Fibroblast of skin of scalp (primary cell): ENCODE data around the gene RPL32.
A peak's percentile ranks its signal among the peaks of the same experiment; 100 is the strongest.
"Not testable (repeated sequence)": the region's sequence is repeated elsewhere in the genome, so short reads cannot be mapped to it uniquely, and the experiment has no call there.

ENCODE experiments used
- DNase-seq: peaks from one replicate; pipeline ENCODE4 v3.0.0-alpha.2; 2013

RPL32 gene

DNA sequence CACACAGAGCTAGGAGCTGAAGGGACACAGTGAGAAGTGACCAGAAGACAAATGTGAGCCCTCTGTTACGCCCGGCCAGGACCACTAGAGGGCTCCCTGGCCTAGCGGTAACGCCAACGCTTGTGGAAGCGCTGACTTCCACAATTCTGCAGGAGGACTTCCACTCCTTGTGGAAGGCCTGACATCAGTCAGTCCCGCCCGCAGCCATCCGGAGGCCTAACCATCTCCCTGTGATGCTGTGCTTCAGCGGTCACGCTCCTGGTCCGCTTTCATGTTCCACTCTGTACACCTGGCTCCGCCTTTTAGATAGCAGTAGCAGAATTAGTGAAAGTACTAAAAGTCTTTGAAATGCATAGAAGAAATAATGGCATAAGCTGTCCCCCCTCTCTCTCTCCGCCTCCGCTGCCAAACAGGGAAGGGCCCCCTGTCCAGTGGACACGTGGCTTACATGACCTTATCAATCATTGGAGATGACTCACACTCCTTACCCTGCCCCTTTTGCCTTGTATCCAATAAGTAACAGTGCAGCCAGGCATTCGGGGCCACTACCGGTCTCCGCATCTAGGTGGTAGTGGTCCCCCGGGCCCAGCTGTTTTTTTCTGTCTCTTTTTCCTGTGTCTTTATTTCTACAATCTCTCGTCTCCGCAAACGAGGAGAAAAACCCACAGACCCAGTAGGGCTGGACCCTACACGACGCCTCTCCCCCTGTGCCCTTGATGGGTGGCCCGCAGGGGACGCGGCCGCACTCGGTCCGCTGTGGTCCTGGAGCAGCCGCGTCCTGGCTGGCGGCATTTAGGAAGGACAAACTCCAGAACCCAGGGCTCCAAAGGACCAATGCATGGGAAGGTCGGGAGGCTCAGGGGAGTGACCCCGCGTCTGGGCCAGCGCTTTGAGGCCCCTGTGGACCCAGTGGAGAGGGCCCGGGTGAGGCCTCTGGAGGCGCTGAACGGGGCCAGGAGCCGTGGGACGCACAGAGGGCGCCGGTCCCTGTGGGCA is 27.0 kb upstream of the RPL32 start:
- DNase-seq, result peak; percentile 85

DNA sequence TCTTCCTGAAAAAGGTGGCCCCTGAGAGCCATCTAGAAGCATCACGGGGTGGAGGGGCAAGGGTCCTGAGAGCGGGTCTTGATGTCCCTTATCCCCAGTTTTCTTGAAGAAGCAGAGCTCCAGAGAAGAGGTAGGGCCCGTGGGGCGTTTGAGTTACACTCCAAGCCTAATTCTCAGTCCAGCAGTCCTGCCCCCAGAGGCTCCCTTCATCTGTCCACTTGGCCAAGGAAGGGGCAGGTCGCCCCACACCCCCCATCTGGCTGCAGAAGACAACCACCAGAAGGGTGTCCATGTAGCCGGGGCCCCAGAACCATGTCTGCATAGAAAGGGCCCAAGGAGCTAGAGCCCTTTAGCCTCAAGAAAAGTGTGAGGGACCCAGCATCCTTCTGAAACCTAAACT is 25.5 kb upstream of the RPL32 start:
- no peak for DNase-seq

DNA sequence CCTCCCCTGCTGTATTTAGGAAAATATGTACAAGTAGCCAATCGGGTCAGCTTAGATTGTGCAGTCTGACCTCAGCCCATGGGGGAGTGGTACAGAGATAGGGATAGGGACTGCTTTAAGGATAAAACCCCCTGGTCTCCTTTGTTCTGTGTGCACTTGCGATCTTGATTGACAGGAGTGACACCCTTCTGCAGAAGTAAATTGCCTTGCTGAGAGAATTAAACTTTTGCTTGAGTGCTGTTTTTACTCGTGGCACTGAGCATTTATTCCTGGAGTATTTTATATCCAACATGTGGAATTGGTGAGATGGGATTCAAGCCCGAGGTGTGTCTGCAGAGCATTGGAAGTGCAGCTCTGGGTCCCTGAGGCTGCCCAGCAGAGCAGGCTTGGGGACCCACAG is 23.9 kb upstream of the RPL32 start:
- no peak for DNase-seq

DNA sequence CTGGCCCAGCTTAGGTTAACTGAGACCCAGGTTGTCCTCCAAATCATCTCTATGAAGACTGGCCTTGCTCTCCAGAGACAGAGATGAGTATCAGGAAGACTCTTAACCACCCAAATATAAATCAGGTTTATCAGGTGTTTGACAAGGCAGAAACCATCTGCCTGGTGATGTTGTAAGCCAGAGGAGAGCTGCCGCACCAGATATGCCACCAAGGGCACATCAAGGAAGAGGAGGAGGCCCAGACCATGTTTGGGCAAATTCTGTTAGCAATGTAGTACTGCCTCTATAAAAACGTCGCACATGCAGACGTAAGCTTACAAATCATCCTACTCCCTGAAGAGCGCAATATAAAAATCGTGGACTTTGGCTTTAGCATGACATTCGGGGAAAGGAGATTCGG is 21.0 kb upstream of the RPL32 start:
- DNase-seq, result no peak

DNA sequence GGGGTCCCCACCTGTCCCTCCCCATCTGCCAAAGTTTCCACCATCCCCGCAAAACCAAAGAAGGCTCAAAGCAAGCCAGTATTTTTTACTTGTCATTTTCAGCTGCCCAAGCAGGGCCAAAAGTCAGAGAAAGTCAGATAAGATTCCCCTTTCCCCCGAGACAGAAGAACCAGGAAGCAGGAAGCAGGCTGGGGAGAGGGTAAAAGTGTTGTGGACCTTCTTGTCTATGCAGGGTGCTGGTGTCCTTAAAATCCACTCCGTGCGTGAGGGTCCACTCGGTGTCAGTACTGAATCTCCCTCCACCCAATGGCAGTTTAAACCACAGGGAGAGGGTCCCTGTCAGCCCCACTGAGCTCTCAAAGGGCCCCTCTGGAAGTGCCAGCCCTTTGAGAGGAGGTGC is 20.2 kb upstream of the RPL32 start:
- DNase-seq, result no peak

DNA sequence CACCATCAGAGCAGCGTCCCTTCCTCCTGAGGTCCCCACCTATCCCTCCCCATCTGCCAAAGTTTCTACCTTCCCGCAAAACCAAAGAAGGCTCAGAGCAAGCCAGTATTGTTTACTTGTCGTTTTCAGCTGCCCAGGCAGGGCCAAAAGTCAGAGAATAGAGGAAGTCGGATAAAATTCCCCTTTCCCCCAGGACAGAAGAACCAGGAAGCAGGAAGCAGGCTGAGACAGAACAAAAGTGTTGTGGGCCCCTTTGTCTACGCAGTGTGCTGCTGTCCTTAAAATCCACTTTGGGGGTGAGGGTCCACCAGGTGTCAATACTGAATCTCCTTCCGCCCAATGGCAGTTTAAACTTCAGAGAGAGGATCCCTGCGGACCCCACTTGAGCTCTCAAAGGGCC is 18.5 kb upstream of the RPL32 start:
- no peak for DNase-seq

DNA sequence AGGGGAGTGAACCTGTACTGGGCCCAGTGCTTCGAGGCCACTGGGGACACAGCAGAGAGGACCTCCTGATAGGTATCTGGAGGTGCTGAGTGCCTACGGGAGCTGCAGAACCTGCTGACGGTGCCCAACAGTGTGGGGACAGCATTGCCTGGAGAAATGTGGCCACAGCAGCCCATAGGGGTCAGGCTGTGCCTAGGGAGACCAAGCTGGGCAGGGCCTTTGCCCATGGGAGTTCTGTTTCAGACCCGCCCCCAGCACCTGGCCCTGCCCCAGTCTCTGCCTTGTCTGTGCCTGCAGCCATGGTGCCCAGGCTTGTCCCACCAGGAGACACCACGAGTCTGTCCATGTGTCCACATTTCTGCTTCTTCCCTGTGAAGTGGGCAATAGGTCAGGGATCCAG is 15.3 kb upstream of the RPL32 start:
- no peak for DNase-seq

DNA sequence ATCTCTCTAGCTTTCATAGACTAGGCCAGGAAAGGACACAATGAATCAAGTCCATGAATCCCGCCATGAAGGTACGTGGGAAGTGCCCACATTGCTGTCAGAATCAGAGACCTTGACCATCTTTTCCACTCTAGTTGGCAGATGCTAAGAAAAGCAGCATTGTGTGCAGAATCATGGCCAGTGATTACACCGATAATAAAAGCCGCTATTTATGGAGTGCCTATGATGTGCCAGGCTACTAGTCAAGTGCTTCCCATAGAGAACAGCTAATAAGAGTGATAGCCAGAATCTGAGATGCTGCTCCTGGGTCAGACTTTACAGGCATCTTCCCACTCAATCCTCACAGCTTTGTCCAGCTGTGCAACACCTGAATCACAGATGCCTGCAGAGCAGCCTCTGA is 13.2 kb upstream of the RPL32 start:
- no peak for DNase-seq

DNA sequence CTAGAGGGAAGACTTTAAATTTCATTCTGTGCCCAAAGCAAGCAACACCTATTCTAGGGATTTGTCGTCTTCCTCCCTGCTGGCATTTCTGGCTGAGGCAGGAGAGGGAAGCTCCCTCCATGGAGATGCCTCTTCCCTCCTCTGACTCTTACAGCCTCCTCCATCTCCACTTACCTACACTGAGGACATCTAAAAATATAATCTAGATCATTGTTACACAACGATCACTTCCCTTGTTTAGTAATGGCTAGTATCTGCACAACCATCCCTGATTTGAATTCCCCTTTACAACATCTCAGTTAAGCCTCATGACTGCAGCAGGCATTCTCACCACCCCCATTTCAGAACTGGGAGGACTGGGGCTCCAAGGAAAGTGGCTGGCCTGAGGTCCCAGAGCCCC is 12.5 kb upstream of the RPL32 start:
- DNase-seq, result not testable (repeated sequence)

DNA sequence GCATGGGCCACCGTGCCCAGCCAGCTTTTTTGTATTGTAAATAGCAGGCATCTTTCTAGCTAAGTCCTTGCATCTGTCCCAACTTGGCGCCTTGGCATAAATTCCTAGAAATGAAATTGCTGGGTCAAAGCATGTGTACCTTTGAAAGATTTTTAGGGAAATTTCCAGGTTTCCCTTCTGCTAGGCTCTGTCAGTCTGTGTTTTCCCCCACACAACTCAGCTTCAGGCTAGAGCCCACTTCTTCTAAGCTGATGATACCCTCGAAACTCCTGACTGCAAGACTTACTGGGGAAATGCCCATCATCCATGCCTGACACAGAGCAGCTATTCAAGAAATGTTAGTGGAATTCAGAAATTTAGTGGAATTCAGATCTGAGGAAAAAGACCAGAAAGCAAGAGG is 10.8 kb upstream of the RPL32 start:
- no peak for DNase-seq

DNA sequence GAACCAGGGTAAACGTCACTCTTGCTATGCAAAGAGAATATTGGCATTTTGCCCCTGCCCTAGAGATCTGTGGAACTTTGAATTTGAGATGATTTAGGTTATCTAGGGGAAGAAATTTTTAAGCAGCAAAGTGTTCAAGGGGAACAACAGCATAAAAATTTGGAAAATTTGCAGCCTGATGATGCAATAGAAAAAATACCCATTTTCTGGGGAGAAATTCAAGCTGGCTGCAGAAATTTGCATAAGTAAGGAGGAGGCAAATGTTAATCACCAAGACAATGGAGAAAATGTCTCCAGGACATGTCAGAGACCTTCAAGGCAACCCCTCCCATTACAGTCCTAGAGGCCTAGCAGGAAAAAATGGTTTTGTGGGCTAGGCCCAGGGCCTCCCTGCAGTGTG is 4.4 kb upstream of the RPL32 start:
- no peak for DNase-seq

DNA sequence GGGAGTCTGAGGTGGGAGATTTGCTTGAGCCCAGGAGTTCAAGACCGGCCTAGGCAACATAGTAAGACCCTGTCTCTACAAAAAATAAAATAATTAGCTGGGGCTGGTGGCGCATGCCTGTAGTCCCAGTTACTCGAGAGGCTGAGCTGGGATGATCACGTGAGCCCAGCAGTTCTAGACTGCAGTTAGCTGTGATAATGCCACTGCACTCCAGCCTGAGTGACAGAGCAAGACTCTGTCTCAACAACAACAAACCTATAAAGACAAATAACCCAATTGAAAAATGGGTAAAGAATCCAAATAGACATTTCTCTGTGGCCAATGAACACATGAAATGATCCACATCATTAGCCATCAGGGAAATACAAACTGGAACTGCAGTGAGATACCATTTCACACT is 1.1 kb upstream of the RPL32 start:
- DNase-seq, result no peak

DNA sequence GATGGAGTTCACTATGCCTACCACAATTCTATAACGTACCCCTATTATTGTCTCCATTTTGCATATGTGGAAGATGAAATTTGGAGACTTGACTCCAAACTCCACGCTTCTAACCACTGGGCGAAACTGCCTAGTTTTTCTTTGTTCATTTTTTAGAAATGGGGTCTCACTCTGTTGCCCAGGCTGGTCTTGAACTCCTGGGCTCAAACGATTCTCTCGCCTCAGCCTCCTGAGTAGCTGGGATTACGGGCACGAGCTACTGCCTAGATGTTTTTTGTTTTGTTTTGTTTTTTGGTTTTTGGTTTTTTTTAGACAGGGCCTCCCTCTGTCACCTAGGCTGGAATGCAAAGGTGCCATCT is 584 bp upstream of the RPL32 start:
- DNase-seq, result no peak

DNA sequence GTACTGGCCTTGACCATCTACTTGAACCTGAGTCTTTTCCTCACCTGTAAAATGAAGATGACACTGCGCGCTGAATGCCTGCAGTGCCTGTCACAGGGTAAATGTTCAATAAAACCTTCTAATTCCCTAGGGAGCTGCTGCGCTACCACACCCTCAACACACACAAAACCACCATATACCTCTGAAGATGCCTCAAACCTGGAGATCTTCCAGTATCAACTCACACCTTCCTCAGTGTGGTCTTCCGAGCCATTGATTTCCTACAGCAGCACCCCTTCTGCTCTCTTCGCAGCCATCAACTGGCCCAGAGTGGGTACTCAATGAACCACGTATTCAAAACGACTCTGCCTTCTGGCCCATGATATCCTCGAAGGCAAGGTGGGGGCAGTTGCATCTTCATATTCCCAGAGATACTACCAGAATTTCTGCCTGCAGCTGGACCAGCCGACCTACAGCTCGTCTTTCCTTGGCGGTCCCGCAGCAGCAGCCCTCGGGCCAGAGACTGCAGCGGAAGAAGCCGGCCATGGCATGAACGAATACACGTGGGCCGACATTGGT is 695 bp downstream of the RPL32 start:
- no peak for DNase-seq

DNA sequence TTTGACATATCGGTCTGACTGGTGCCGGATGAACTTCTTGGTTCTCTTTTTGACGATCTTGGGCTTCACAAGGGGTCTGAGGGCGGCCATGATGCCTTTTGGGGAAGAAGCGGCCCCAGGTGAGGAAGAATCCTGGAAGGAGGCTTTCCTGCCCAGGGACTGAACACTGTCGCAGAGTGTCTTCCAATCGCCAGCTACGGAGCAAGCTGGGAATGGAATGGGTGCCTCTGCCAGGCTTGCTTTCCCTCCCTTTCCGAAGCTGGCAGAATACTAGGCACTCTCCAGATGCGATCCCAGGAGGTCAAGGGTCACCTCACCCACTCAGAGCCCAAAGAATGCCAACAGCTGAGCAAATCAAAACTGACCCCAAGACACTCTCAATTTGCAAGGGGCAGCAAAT is 1.2 kb downstream of the RPL32 start:
- DNase-seq, result not testable (repeated sequence)

DNA sequence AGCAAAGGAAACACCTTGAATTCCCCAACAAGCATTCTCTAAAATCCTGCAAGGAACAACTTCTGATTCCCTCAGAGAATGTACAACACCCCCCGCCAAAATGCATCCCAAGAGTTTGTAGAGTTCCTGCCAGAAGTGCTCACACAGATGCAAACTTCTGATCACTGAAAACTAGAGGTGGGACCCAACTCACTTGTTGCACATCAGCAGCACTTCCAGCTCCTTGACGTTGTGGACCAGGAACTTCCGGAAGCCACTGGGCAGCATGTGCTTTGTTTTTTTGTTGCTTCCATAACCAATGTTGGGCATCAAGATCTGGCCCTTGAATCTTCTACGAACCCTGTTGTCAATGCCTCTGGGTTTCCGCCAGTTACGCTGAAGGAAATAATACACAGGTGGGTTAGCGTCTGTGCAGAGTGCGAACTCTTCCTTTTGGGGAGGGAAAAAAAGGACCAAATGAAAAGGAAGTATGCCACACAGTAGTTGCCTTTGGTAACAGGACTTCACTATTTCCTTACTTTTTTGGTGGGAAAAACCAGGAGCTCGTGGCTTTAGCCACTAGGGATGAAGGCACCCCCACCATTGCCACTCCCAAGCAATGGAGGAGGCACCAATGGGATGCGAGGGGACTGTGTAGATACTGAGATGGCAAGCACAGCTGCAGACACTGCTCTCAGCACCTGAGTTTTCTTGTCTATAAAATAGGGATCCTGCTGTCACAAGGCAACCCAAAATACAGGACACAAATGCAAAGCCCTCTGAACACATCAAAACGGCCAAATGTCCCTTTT is 2.0 kb downstream of the RPL32 start:
- no peak for DNase-seq

DNA sequence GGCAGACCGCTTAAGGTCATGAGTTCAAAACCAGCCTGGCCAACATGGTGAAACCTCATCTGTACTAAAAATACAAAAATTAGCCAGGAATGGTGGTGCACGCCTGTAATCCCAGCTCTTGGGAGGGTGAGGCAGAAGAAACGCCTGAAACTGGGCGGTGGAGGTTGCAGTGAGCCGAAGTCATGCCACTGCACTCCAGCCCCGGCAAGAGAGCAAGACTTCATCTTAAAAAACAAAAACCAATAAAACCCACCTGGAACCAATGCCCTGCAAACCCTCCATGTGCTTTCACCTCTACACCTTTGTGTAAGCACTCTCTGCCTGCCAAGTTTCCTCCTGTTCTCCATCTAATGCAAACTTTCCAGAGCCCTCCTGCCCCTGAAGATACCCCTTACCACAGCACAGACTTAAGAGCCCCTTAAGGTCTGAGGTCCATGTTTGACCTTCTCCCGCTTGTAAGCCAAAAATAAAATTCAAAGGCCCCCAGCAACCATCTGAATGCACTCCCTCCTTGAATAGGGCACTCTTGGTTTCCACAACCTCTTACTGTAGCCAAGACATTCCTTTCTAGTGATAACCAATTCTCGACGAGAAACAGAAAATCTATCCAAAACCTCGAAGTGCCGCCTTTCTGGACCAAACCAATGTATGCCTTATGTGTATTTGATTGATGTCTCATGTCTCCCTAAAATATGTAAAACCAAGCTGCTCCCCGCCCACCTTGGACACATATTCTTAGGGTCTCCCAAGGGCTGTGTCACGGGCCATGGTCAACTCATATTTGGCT is 3.0 kb downstream of the RPL32 start:
- no peak for DNase-seq

DNA sequence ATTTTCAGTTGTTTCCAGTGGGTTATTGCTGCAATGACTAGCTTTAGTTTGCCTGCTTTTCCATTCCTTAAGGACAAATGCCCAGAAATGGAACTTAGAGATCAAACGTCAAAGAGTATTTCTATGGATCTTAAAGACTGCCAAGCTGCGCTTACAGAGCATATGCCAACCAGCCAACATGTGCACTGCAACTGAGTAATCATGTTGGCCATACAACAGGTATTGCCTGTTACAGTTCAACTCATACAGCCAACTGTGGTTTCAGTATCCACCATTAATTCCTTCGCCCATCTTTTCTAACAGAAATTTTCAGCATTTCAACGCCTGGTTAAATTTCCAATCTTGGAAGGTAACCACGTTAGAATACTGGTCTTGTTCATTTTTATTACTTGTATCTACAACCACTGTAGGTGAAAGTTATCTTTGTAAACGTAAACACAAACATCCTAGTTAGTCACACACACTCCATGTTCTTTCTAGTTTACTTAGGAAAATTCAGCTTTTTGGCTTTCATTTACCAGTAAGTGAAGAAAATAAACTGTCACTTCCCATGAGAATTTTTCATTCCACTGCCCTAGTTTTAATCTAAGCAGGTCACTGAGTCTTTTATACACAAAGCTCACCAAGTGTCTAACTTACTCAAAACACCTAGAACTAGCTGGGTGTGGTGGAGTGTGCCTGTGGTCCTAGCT is 3.9 kb downstream of the RPL32 start:
- DNase-seq, result no peak

DNA sequence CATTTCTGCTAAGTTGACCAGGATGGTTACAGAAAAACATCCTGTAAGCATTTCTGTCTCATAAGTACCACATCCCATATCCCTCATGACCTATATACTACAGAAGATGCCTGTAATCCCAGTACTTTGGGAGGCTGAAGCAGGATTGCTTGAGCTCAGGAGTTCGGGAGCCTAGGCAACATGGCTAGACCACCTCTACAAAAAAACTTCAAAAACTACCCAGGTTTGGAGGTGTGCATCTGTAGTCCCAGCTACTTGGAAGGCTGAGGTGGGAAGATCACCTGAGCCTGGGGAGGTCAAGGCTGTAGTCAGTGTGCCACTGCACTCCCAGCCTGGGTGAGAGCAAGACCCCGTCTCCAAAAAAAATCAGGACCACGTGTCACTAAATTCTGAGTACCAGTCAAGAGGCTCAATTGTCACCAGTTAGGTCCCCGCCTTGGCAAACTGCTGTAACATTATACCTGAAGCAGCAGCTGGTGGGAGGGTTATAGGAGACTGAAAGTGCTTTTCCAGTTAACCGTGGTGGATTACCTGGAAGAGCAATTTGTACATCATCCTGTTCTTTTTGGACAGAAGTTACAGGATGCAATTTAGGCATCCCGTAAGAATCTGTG is 6.2 kb downstream of the RPL32 start:
- DNase-seq, result no peak

DNA sequence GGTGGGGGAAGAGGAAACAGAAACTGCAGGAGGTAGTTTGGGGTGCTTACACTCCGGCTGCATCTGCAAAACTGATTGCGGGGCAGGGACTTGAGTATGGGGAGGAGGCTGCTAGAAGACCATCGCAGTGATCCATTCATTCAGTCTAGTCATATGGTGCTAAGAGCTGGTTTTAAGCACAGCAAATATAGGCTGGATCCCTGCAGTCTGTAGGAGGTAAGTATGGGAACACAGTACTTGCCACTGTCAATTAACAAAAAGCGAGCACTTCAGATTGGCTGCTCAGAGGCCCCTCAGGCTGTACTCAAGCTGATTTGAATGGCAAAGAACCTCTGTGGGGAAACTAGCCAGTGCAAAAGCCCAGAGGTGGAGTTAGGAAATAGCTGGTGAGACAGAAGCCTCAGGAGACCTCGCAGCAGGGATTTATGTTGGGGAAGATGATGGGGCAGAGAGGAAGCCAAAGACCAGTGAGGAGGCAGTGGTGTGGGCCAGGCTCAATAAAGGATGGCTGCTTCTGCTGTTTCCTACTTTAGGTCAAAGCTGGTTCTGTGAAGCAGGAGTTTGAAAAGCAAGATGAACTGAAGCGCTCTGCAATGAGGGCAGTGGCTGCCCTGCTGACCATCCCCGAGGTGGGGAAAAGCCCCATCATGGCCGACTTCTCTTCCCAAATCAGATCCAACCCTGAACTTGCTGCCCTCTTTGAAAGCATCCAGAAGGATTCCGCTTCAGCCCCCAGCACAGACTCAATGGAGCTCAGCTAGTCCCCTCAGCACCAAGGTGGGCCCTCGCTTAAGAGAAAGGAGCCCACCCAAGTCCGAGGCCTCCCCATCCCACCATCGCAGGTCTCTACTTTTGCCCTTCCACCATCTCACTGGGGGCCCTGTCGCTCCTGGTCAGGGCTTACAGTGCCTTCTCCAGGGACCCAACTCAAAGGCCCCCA is 7.9 kb downstream of the RPL32 start:
- no peak for DNase-seq
